ENCODE measurements around the gene ULK3.

Gene ULK3

GRCh38 chr15:74856537-74856936 is 13.6 kb upstream of the ULK3 start:
- Mint-ChIP-seq H3K4me3 (peak overlapping the region; percentile 54), H3K27ac (peak overlapping the region; percentile 81), H3K9me3 (no peaks in the 10 kb centered on the region), H3K4me1 (peaks cover 43% of the 10 kb centered on the region), H3K36me3 (peaks cover 71% of the 10 kb centered on the region)
- DNase-seq (ENCODE audit: low spot score in 2 of 2) (no peak), ATAC-seq (no peak)

GRCh38 chr15:74855857-74856256 is 12.9 kb upstream of the ULK3 start:
- Mint-ChIP-seq H3K27ac (peak overlapping the region; percentile 81), H3K4me1 (peaks cover 43% of the 10 kb centered on the region), H3K36me3 (peaks cover 75% of the 10 kb centered on the region), H3K4me3 (no peak overlapping the region), H3K9me3 (no peaks in the 10 kb centered on the region)
- ATAC-seq: no peak
- no peak for DNase-seq (ENCODE audit: low spot score in 2 of 2)

- no peak for ATAC-seq
- no peak for DNase-seq (ENCODE audit: low spot score in 2 of 2)
- peaks cover 75% of the 10 kb centered on the region for H3K36me3 Mint-ChIP-seq
- H3K4me3 Mint-ChIP-seq: no peak overlapping the region
- no peak overlapping the region for H3K27ac Mint-ChIP-seq
- H3K9me3 Mint-ChIP-seq: no peaks in the 10 kb centered on the region
- H3K4me1 Mint-ChIP-seq: peaks cover 39% of the 10 kb centered on the region
Measured at GRCh38 chr15:74854453-74855022, 11.6 kb upstream of the ULK3 start.

DNA sequence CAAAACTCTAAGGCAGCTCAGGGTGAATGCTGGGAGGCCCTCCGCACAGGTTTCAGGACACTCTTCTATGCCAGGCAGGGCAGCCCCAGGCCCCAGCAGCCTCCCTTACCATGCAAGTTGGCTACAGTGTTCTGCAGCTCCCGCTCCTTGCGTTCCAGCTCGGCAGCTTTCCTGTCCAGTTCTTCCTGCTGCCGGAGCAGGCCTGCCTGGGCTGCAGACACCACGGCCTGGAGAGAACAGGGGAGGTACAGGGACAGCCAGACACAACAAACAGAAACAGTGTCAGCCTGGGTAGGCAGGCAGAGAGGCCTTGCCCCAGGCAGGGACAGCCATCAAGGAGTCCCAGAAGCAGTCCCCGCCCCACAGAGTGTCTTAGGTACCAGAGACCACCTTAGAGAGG is 9.0 kb upstream of the ULK3 start:
- H3K4me1 Mint-ChIP-seq: peaks cover 14% of the 10 kb centered on the region
- H3K4me3 Mint-ChIP-seq: no peak overlapping the region
- no peaks in the 10 kb centered on the region for H3K9me3 Mint-ChIP-seq
- ATAC-seq (no peak), DNase-seq (ENCODE audit: low spot score in 2 of 2) (no peak)
- peaks cover 85% of the 10 kb centered on the region for H3K36me3 Mint-ChIP-seq
- peak overlapping the region; percentile 90 for H3K27ac Mint-ChIP-seq

DNA sequence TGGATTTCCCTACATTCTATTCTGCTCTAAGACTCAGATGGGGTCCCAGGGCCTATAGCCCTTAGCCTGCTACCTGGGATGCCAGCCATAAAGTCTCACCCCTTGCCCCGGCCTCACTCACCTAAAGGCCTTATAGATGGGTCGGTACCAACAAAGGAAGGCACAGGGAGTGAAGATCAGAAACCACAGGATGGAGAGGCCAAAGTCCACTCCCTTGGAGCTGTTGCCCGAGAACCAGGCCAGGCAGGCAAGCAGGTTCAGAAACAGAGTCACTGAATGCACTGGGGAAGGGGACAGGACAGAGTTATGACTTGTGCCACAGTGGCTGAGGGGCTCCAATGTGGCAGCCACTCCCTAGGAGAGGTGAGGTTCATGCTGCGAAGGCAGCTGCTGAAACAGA is 7.4 kb upstream of the ULK3 start:
- Mint-ChIP-seq H3K9me3 (no peaks in the 10 kb centered on the region), H3K36me3 (peaks cover 85% of the 10 kb centered on the region), H3K27ac (peak overlapping the region; percentile 29), H3K4me3 (no peak overlapping the region), H3K4me1 (peaks cover 11% of the 10 kb centered on the region)
- no peak for DNase-seq (ENCODE audit: low spot score in 2 of 2)
- ATAC-seq: no peak

GRCh38 chr15:74847432-74847831 is 4.5 kb upstream of the ULK3 start:
- no peak for ATAC-seq
- peak overlapping the region; percentile 60 for H3K27ac Mint-ChIP-seq
- H3K4me1 Mint-ChIP-seq: peaks cover 24% of the 10 kb centered on the region
- peaks cover 83% of the 10 kb centered on the region for H3K36me3 Mint-ChIP-seq
- no peaks in the 10 kb centered on the region for H3K9me3 Mint-ChIP-seq
- no peak for DNase-seq (ENCODE audit: low spot score in 2 of 2)
- H3K4me3 Mint-ChIP-seq: no peak overlapping the region

DNA sequence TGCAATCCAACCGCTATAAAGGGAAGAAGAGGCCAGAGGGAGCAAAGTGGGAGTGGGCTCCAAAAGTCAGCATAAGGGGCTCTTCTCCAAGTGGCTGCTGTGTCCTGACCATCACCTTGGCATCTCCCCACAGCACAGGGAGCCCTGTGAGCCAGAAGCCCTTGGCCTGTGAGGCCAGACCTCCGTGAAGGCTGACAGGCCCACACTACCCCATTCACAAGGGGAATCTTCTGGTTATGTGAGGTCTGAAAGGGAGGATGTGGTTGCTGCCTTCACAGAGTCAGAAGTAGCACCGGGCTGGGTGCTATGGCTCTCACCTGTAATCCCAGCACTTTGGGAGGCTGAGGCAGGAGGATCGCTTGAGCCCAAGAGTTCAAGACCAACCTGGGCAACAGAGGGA is 2.6 kb upstream of the ULK3 start:
- Mint-ChIP-seq H3K4me1 (peaks cover 43% of the 10 kb centered on the region), H3K27ac (peak overlapping the region; percentile 87), H3K36me3 (peaks cover 78% of the 10 kb centered on the region), H3K9me3 (no peaks in the 10 kb centered on the region), H3K4me3 (peak overlapping the region; percentile 86)
- peak; percentile 27 for ATAC-seq
- peak in 1 of 2 donors; percentile 65 for DNase-seq (ENCODE audit: low spot score in 2 of 2)

- peaks cover 76% of the 10 kb centered on the region for H3K36me3 Mint-ChIP-seq
- peak overlapping the region; percentile 86 for H3K4me3 Mint-ChIP-seq
- DNase-seq (ENCODE audit: low spot score in 2 of 2) (peak; percentile 34 to 75), ATAC-seq (peak; percentile 76)
- peaks cover 44% of the 10 kb centered on the region for H3K4me1 Mint-ChIP-seq
- H3K9me3 Mint-ChIP-seq: no peaks in the 10 kb centered on the region
- H3K27ac Mint-ChIP-seq: peak overlapping the region; percentile 87
Measured at GRCh38 chr15:74845208-74845568, 2.2 kb upstream of the ULK3 start.

GRCh38 chr15:74844319-74845207 is 1.6 kb upstream of the ULK3 start:
- Mint-ChIP-seq H3K36me3 (peaks cover 71% of the 10 kb centered on the region), H3K9me3 (no peaks in the 10 kb centered on the region), H3K4me1 (peaks cover 44% of the 10 kb centered on the region), H3K4me3 (peak overlapping the region; percentile 86), H3K27ac (peak overlapping the region; percentile 87)
- ATAC-seq: no peak
- DNase-seq (ENCODE audit: low spot score in 2 of 2): no peak

DNA sequence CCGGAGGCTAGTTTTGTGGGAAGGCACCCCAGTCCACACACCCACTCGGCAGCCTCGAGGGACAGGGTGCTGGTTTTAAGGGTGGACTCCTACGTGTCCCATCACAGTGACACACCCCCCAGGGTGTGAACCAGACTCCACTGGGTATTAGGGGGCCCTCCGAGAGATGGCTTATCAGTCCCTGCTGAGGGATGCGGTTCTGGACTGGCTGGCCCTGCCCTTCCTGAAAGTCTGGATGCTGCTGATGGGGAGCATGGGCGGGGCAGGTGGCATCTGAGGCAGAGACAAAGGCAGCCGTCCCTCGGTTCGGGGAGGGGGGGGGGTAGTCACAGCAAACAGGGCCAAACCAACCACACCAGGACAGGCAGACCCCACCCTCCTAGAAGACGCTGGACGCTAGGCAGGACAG is 939 bp upstream of the ULK3 start:
- ATAC-seq (no peak), DNase-seq (ENCODE audit: low spot score in 2 of 2) (no peak)
- Mint-ChIP-seq H3K4me3 (peak overlapping the region; percentile 86), H3K27ac (peak overlapping the region; percentile 87), H3K9me3 (no peaks in the 10 kb centered on the region), H3K36me3 (peaks cover 70% of the 10 kb centered on the region), H3K4me1 (peaks cover 44% of the 10 kb centered on the region)

DNA sequence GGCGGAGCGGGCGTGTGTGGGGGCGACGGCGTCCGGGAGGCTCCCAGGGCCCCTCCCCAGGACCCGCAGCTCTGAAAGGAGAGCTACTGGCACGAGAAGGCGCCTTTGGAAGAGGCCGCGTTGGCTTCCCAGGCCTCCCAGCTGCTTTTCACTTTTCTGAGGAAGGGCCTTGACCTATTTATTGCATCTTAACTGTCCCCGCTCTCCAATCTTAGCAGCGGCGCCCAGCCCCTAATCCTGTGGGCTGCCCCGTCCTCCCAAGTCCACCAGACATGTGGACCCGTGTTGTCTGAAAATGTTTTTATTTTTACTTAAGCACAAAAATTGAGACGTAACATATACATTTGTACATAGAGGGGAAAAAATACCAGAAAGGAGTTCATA is 481 bp upstream of the ULK3 start:
- no peak for ATAC-seq
- no peak for DNase-seq (ENCODE audit: low spot score in 2 of 2)
- Mint-ChIP-seq H3K9me3 (no peaks in the 10 kb centered on the region), H3K27ac (peak overlapping the region; percentile 87), H3K4me3 (peak overlapping the region; percentile 86), H3K4me1 (peaks cover 44% of the 10 kb centered on the region), H3K36me3 (peaks cover 68% of the 10 kb centered on the region)

GRCh38 chr15:74841891-74842373 is 1.0 kb downstream of the ULK3 start:
- peak overlapping the region; percentile 88 for H3K27ac Mint-ChIP-seq
- peaks cover 65% of the 10 kb centered on the region for H3K36me3 Mint-ChIP-seq
- peaks cover 44% of the 10 kb centered on the region for H3K4me1 Mint-ChIP-seq
- H3K9me3 Mint-ChIP-seq: no peaks in the 10 kb centered on the region
- DNase-seq (ENCODE audit: low spot score in 2 of 2): no peak
- no peak for ATAC-seq
- peak overlapping the region; percentile 86 for H3K4me3 Mint-ChIP-seq

GRCh38 chr15:74840851-74841775 is 1.8 kb downstream of the ULK3 start:
- H3K36me3 Mint-ChIP-seq: peaks cover 57% of the 10 kb centered on the region
- DNase-seq (ENCODE audit: low spot score in 2 of 2) (no peak), ATAC-seq (no peak)
- peak overlapping the region; percentile 86 for H3K4me3 Mint-ChIP-seq
- peaks cover 44% of the 10 kb centered on the region for H3K4me1 Mint-ChIP-seq
- no peaks in the 10 kb centered on the region for H3K9me3 Mint-ChIP-seq
- H3K27ac Mint-ChIP-seq: peak overlapping the region; percentile 88

GRCh38 chr15:74839526-74840395 is 3.2 kb downstream of the ULK3 start:
- Mint-ChIP-seq H3K9me3 (no peaks in the 10 kb centered on the region), H3K4me3 (no peak overlapping the region), H3K4me1 (peaks cover 41% of the 10 kb centered on the region), H3K27ac (peak overlapping the region; percentile 40), H3K36me3 (peaks cover 51% of the 10 kb centered on the region)
- DNase-seq (ENCODE audit: low spot score in 2 of 2) (no peak), ATAC-seq (no peak)

All from stimulated activated effector memory CD8-positive, alpha-beta T cell treated with anti-CD3 and anti-CD28 coated beads, Interleukin-12 subunit alpha, Interleukin-12 subunit beta, amount 100 ng/mL, for 72 hours (primary cell).